BJ (cell line): ENCODE results near the gene CSRNP3. TPM values are rescaled to one million over a fixed set of nuclear protein-coding genes. Genes with fewer than 3 reads are reported as not detected.

Experiments
- CTCF ChIA-PET: fragments of 350-600 bp; formaldehyde crosslinking; extraction: SDS; loops from one replicate; lab custom pipeline; 2021; ENCODE audit warnings: antibody characterized with exemption, inconsistent platforms; lab: Yijun Ruan, JAX
- POLR2A ChIA-PET: fragments of 300-600 bp; sonication (Branson Sonifier 250); formaldehyde crosslinking; extraction: SDS; loops from one replicate; lab custom pipeline; 2021; ENCODE audit warnings: antibody characterized with exemption; lab: Charles Lee
- DNase-seq: peaks from one replicate; pipeline ENCODE4 v3.0.0-alpha.2; 2011; ENCODE audit warnings: low read depth
- H3K27me3 ChIP-seq: 2 replicates; pipeline ENCODE4 v1.6.0; 2011; ENCODE audit warnings: low read length; ENCODE audit not compliant: control insufficient read depth, insufficient read depth
- H3K36me3 ChIP-seq: 2 replicates; pipeline ENCODE4 v1.5.1; 2011; ENCODE audit warnings: low read length; ENCODE audit not compliant: control insufficient read depth, insufficient read depth
- H3K4me3 ChIP-seq: 2 replicates; pipeline ENCODE4 v1.5.1; 2011; ENCODE audit warnings: low read depth, mild to moderate bottlenecking, control low read depth, low read length
- polyA plus RNA-seq: library from polyadenylated mRNA; depleted of rRNA; stranded (reverse); fragments of >200 nt; gene quantifications from 2 replicates; pipeline ENCODE4 v1.2.3, GENCODE V29; 2011
- TF ChIP-seq, protein P1 (sequence below): IDR thresholded peaks from 2 replicates; pipeline ENCODE4 v1.5.1; 2011; ENCODE audit warnings: low read depth, mild to moderate bottlenecking, control low read depth, inconsistent platforms, low read length, moderate library complexity; ENCODE audit not compliant: insufficient read depth

Gene CSRNP3
- polyA plus RNA-seq, 1 experiment, result 0.18 TPM

DNA sequence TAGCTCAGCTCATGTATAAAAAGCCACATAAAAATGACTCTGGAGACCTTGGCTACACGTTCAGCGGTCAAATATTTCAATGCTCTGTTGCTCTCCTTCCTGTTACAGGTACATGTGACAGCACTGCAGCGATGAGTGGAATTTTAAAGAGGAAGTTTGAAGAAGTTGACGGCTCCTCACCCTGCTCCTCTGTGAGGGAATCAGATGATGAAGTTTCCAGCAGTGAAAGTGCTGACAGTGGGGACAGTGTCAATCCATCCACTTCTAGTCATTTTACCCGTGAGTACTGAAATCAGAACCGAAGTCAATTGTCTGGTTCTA, 125.4 kb downstream of the CSRNP3 start:
- ChIA-PET CTCF (no interaction called here), POLR2A (no interaction called here)
- no peaks in the 10 kb centered on the region for H3K36me3 ChIP-seq
- H3K27me3 ChIP-seq, result no peaks in the 10 kb centered on the region
- TF ChIP-seq, protein P1, sequence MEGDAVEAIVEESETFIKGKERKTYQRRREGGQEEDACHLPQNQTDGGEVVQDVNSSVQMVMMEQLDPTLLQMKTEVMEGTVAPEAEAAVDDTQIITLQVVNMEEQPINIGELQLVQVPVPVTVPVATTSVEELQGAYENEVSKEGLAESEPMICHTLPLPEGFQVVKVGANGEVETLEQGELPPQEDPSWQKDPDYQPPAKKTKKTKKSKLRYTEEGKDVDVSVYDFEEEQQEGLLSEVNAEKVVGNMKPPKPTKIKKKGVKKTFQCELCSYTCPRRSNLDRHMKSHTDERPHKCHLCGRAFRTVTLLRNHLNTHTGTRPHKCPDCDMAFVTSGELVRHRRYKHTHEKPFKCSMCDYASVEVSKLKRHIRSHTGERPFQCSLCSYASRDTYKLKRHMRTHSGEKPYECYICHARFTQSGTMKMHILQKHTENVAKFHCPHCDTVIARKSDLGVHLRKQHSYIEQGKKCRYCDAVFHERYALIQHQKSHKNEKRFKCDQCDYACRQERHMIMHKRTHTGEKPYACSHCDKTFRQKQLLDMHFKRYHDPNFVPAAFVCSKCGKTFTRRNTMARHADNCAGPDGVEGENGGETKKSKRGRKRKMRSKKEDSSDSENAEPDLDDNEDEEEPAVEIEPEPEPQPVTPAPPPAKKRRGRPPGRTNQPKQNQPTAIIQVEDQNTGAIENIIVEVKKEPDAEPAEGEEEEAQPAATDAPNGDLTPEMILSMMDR, result no peak
- no peak overlapping the region for H3K4me3 ChIP-seq
- no peak for DNase-seq

DNA sequence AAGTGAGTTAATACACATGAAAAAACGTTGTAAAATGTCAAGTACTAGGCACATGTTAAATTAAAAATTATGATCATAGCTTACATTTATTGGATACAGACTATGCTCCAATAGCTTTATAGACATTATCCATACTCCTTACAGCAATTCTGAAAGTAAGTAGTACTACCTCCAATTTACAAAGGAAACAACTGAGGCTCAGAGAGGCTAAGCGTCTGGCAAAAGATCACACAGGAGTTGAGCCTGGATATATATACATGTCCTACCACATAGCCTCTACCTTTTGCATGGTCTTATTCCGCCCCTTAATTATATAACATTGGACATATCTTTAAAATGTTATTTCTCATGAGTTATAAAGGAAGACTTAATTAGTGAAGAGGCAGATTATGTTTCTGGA, 127.3 kb downstream of the CSRNP3 start:
- POLR2A ChIA-PET, result no interaction called here

DNA sequence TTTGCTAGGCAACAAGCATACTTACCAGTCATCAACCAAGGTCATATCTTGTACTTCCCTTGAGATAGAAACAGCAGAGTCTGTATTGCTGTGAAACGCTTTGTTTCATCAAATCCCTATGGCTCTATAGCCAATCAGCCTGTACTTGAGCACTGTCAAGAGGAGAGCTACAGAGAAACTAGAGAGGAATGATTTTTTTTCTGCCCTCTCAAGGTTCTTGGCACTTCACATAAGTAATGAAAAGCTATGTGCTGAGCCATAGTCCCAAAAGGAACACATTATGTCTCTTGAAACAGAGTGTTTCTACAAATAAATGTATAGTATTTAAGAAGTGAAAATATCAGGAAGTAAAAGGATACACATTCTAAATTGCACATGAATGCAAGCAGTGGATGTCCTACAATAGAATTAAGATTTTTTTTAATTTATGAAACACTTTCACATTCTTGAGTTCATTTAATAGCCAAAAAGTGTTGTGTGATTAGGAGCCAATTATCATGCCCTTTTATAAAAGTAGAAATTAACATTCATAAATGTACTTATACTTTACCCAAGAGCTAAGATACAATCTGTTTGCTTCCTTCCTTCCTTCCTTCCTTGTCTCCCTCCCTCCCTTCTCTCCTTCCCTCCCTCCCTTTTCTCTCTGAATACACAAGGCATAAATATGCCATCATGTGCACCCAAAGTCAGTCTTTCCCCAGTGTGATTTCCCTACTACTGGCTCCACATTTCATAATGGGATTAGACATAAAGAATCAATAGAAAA, 131.8 kb downstream of the CSRNP3 start:
- POLR2A ChIA-PET, result interaction anchor here (0.6 kb wide), 1 partner anchor 250 kb away, joined by 7 read pairs; no protein-coding TSS in a partner anchor
- CTCF ChIA-PET, result interaction anchor here (0.5 kb wide), 1 partner anchor 131 kb away, joined by 4 read pairs; the partner anchor contains the start of gene CSRNP3

More for the DNA sequence above, 127.3 kb downstream of the CSRNP3 start:
- DNase-seq, result no peak
- TF ChIP-seq, protein P1, result no peak
- Histone ChIP-seq H3K4me3 (no peak overlapping the region), H3K36me3 (no peaks in the 10 kb centered on the region), H3K27me3 (no peaks in the 10 kb centered on the region)
- CTCF ChIA-PET, result no interaction called here

GRCh38 chr2:165601928-165602521, 132.5 kb downstream of the CSRNP3 start:
- DNase-seq, result no peak
- H3K27me3 ChIP-seq, result no peaks in the 10 kb centered on the region
- POLR2A ChIA-PET, result no interaction called here
- TF ChIP-seq, protein P1, result no peak
- H3K4me3 ChIP-seq, result no peak overlapping the region
- H3K36me3 ChIP-seq, result no peaks in the 10 kb centered on the region
- CTCF ChIA-PET, result interaction anchor here (0.5 kb wide), 1 partner anchor 132 kb away, joined by 4 read pairs; the partner anchor contains the start of gene CSRNP3

More for the DNA sequence above, 131.8 kb downstream of the CSRNP3 start:
- Histone ChIP-seq H3K36me3 (no peaks in the 10 kb centered on the region), H3K4me3 (no peak overlapping the region), H3K27me3 (no peaks in the 10 kb centered on the region)
- TF ChIP-seq, protein P1, result no peak
- DNase-seq, result no peak

DNA sequence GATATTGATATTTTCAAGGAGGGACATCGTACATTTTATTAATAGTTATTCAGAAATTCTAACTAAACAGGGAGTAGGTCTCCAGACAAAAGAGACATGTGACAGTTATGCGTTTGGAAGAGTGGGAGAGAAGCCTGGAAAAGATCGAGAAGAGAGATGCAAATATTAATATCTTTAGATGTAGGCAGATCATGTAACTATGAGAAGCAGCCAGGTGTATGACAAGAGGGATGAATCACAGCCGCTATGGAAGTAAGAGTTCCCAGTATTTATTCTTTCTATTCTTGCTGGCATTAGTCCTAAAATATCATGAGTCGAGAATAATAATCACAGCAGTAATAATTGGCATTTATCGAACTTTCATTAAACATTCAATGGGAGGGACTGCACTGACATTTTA, 140.2 kb downstream of the CSRNP3 start:
- Histone ChIP-seq H3K36me3 (no peaks in the 10 kb centered on the region), H3K4me3 (no peak overlapping the region), H3K27me3 (no peaks in the 10 kb centered on the region)
- ChIA-PET CTCF (interaction anchor here (1.4 kb wide), 1 partner anchor 75 kb away, joined by 3 read pairs; no protein-coding TSS in a partner anchor), POLR2A (no interaction called here)
- TF ChIP-seq, protein P1, result no peak
- no peak for DNase-seq
